Prostate gland (tissue), 2 donors: ENCODE results near the gene SPANXN3.

Experiments used
- POLR2A ChIP-seq: fragments of 450-650 bp; IDR thresholded peaks from one replicate; pipeline ENCODE4 v1.6.1; 2016; ENCODE audit warnings: antibody characterized with exemption, mild to moderate bottlenecking
- POLR2AphosphoS5 ChIP-seq: sonication (generic); formaldehyde crosslinking; IDR thresholded peaks from one replicate; pipeline ENCODE4 v1.6.1; 2017; ENCODE audit warnings: antibody characterized with exemption
- TF ChIP-seq, protein P1 (sequence below), 4 experiments: fragments of 200-600 bp in 2 of 4; fragments of 450-650 bp in 2 of 4; sonication (generic) in 2 of 4; IDR thresholded peaks; 1 replicate in 3 of 4; 2 replicates in 1 of 4; pipeline ENCODE4 v1.5.1; 2016 to 2019; ENCODE audit warnings: antibody characterized with exemption in 4 of 4, mild to moderate bottlenecking in 2 of 4, moderate library complexity in 2 of 4

GRCh38 chrX:143536176-143536575 lies 18.9 kb upstream of the SPANXN3 start:
- TF ChIP-seq POLR2A (no peak), POLR2AphosphoS5 (no peak)
- TF ChIP-seq, protein P1, sequence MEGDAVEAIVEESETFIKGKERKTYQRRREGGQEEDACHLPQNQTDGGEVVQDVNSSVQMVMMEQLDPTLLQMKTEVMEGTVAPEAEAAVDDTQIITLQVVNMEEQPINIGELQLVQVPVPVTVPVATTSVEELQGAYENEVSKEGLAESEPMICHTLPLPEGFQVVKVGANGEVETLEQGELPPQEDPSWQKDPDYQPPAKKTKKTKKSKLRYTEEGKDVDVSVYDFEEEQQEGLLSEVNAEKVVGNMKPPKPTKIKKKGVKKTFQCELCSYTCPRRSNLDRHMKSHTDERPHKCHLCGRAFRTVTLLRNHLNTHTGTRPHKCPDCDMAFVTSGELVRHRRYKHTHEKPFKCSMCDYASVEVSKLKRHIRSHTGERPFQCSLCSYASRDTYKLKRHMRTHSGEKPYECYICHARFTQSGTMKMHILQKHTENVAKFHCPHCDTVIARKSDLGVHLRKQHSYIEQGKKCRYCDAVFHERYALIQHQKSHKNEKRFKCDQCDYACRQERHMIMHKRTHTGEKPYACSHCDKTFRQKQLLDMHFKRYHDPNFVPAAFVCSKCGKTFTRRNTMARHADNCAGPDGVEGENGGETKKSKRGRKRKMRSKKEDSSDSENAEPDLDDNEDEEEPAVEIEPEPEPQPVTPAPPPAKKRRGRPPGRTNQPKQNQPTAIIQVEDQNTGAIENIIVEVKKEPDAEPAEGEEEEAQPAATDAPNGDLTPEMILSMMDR (IDR thresholded peaks at IDR 0.05) = no peak
